Effector CD4-positive, alpha-beta T cell (primary cell): ENCODE results near the gene GSTM1.

Experiments
- DNase-seq: peaks from one replicate; pipeline ENCODE4 v3.0.0-alpha.2; 2020

GSTM1 gene

GRCh38 chr1:109732390-109732881 lies 44.8 kb downstream of the GSTM1 start:
- DNase-seq, result no peak

DNA sequence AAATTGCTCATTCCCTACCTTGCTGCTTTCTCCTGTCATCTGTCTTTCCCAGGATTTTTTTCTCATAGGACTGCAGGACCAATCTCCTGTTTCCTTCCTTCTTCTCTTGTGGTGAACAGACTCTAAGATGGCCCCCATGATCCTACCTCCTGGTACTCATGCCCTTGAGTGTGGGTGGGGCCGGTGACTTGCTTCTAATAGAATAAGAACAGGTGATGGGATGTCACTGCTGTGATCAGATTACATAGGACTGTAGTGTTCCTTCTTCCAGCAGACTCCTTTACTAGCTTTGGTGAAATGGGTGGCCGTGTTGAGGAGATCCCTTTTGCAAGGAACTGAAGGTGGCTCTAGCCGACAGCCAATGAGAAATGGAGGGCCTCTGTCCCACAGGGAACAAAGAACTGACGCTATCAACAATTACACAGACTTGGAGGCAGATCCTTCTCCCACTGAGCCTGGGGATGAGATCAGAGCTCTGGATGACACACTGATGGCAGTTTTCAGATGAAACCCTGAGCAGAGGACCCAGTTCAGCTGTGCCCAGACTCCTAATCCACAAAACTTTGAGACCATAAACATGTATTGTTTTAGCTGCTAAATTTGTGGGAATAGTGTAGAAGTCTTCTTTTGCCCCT lies 45.7 kb downstream of the GSTM1 start:
- no peak for DNase-seq

GRCh38 chr1:109739738-109740614 lies 52.4 kb downstream of the GSTM1 start:
- peak; percentile 81 for DNase-seq

DNA sequence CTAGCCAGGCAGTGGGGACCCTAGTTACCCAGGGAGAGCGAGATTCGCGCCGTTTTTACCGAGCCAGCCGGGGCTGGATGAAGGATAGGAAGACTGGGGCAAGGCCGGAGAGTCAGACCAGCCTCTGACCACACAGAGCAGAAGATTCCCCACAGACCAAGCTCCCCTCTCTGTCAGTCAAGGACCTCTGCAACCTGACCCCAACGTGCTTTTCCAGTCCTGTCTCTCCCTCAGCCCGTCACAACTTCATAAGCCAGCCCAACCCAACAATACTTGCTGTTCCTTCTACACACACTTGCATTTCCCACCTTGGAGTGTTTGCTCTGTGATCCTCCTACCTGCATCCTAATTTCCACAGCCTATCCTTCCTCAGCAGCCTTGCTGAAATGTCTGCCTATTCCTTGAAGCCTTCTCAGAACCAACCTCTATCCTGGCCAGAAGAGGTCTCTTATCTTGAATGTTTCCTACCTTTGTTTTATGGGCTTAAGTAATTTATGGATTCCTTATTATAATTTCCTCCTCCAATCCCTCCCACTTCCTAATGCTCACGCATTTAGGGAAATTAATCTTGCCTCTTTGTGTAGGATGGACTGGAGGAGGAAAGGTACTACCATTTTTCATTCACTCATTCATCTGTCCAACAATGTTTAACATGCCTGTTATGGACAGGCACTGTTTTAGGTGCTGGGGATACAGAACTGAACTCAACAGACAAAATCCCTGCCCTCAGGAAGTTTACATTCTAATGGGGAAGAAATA lies 53.2 kb downstream of the GSTM1 start, which contains the start of gene GSTM3:
TSS of gene GSTM3 (minus strand) at position 424 of the 759 bp plus-strand sequence. CDS start 751 bp downstream, outside the sequence.
- no peak for DNase-seq
